Ovary (tissue), 3 donors: Measurements from ENCODE around the gene TRPM2.

ENCODE experiments used
- CTCF ChIP-seq, 3 donors: fragments of 450-650 bp in 2 of 3; fragments of 200-600 bp in 1 of 3; IDR thresholded peaks; one replicate each; pipeline versions ENCODE4 v1.5.1 to v1.8.0; 2016 to 2022; ENCODE audit warnings: antibody characterized with exemption in 3 of 3, mild to moderate bottlenecking in 1 of 3
- EP300 ChIP-seq: sonication (generic); formaldehyde crosslinking; IDR thresholded peaks from one replicate; pipeline ENCODE4 v1.6.1; 2017; ENCODE audit warnings: antibody characterized with exemption
- POLR2A ChIP-seq: fragments of 450-650 bp; IDR thresholded peaks from one replicate; pipeline ENCODE4 v1.6.1; 2017; ENCODE audit warnings: antibody characterized with exemption, mild to moderate bottlenecking, moderate library complexity
- donor health status: DM: no; HTN: no; CAD: no.

GRCh38 chr21:44414291-44415072 lies 61.1 kb downstream of the TRPM2 start:
- no peak for TF ChIP-seq CTCF (IDR thresholded peaks at IDR 0.05)
- TF ChIP-seq POLR2A = no peak
- no peak for TF ChIP-seq EP300
